ENCODE measurements around the gene SYNGR2. TPM values are rescaled to one million over a fixed set of nuclear protein-coding genes. Genes with fewer than 3 reads are reported as not detected.

The SYNGR2 gene, protein sequence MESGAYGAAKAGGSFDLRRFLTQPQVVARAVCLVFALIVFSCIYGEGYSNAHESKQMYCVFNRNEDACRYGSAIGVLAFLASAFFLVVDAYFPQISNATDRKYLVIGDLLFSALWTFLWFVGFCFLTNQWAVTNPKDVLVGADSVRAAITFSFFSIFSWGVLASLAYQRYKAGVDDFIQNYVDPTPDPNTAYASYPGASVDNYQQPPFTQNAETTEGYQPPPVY
- total RNA-seq: 115 TPM

DNA sequence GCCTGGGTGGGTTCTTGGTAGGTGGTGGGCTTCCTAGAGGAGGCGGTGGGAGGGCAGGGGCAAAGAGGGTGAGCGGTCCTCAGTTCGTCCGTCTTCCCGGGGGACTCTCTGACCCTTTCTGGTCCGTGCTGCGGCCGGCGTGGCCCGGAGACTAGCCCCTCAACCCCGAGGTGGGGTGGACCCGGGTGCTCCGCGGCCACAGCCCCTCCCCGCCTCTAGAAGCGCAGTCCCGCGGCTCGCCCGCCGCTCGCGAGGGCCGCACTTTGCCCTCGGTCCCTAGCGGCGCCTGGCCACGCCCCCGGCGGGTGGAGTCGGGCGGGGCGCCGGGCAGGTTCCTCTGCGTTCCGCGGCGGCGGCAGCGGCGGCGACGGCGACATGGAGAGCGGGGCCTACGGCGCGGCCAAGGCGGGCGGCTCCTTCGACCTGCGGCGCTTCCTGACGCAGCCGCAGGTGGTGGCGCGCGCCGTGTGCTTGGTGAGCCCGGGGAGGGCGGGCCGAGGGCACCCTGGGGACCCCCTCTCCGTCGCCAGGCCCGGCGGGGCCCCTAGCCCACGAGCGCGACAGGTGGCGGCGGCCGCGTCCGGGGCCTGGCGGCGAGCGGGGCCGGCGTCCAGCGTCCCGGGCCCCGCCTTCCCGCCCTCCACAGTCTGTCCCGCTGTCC, at the start of gene SYNGR2:
TSS of gene SYNGR2 (plus strand) at position 340 of the 661 bp plus-strand sequence. CDS start at position 376, 36 bp downstream.
- peaks cover 7 to 30% of the 10 kb centered on the region in 2 donors for H3K4me1 ChIP-seq
- peak within 1 kb of the TSS; percentile 91 to 96 for H3K27ac ChIP-seq
- H3K9me3 ChIP-seq: no peaks in the 10 kb centered on the region
- intact Hi-C loops (cut with DNase I): loop anchor here (1.0 to 2.0 kb wide), 2 partner anchors 19 to 56 kb away; partner anchors contain the start of genes AFMID and TK1
- H3K36me3 ChIP-seq: peaks cover 9 to 12% of the 10 kb centered on the region in 2 donors
- peak within 1 kb of the TSS; percentile 97 for H3K4me3 ChIP-seq
- TF ChIP-seq, protein P1, sequence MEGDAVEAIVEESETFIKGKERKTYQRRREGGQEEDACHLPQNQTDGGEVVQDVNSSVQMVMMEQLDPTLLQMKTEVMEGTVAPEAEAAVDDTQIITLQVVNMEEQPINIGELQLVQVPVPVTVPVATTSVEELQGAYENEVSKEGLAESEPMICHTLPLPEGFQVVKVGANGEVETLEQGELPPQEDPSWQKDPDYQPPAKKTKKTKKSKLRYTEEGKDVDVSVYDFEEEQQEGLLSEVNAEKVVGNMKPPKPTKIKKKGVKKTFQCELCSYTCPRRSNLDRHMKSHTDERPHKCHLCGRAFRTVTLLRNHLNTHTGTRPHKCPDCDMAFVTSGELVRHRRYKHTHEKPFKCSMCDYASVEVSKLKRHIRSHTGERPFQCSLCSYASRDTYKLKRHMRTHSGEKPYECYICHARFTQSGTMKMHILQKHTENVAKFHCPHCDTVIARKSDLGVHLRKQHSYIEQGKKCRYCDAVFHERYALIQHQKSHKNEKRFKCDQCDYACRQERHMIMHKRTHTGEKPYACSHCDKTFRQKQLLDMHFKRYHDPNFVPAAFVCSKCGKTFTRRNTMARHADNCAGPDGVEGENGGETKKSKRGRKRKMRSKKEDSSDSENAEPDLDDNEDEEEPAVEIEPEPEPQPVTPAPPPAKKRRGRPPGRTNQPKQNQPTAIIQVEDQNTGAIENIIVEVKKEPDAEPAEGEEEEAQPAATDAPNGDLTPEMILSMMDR (IDR thresholded peaks at IDR 0.05): peak in 1 of 3 experiments; percentile 12
- peak in 1 of 2 donors; percentile 88 for DNase-seq (ENCODE audit: low spot score in 2 of 2)
- no peaks in the 10 kb centered on the region for H3K27me3 ChIP-seq

DNA sequence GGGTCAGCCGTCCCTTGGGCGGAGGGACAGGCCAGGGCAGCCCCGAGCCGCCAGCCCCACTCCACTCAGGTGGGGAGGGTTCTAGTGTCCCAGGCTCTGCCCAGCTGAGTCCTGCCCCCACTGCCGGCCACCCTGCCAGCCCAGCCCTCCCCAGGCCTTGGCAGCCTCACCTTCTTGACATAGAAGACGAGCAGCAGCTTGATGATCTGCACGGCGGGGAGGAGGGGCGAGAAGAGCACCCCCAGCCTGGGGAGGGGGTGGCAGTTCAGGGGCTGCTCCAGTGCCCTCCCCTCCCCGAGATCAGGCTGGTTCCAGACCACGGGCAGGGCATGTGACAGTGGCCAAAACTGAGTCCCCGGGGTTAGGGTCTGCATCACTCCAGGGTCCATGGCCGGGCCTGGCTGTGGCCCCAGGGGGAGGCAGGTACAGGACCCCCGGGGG, 49.6 kb upstream of the SYNGR2 start:
- TF ChIP-seq, protein P1 (IDR thresholded peaks at IDR 0.05): no peak
- Histone ChIP-seq H3K9me3 (no peaks in the 10 kb centered on the region), H3K36me3 (no peaks in the 10 kb centered on the region), H3K4me1 (no peaks in the 10 kb centered on the region), H3K27ac (no peak overlapping the region), H3K27me3 (no peaks in the 10 kb centered on the region), H3K4me3 (no peak overlapping the region)
- intact Hi-C loops (cut with DNase I): no loop called here
- no peak for DNase-seq (ENCODE audit: low spot score in 2 of 2)

DNA sequence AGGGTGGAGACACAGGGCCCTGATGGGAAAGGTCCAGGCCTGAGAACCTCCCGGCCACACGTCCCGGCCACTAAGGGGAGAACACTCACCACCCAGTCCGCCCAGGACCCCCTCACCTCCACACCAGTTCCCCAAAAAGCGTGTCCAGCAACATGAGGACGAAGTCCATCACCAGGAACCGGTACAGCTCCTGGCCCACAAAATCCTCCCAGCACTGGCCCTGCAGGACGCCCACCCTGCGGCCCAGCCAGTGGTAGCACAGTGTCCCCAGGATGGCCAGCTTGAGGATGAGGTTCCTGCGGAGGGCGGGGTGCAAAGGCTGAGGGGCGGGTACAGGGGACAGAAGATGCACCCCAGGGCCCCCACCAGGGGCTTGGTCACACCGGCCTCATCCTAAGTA, 47.8 kb upstream of the SYNGR2 start:
- intact Hi-C loops (cut with DNase I): no loop called here
- Histone ChIP-seq H3K36me3 (no peaks in the 10 kb centered on the region), H3K27ac (no peak overlapping the region), H3K4me1 (peaks cover 0 to 1% of the 10 kb centered on the region in 2 donors), H3K27me3 (no peaks in the 10 kb centered on the region), H3K9me3 (no peaks in the 10 kb centered on the region), H3K4me3 (no peak overlapping the region)
- TF ChIP-seq, protein P1 (IDR thresholded peaks at IDR 0.05): no peak
- DNase-seq (ENCODE audit: low spot score in 2 of 2): no peak

DNA sequence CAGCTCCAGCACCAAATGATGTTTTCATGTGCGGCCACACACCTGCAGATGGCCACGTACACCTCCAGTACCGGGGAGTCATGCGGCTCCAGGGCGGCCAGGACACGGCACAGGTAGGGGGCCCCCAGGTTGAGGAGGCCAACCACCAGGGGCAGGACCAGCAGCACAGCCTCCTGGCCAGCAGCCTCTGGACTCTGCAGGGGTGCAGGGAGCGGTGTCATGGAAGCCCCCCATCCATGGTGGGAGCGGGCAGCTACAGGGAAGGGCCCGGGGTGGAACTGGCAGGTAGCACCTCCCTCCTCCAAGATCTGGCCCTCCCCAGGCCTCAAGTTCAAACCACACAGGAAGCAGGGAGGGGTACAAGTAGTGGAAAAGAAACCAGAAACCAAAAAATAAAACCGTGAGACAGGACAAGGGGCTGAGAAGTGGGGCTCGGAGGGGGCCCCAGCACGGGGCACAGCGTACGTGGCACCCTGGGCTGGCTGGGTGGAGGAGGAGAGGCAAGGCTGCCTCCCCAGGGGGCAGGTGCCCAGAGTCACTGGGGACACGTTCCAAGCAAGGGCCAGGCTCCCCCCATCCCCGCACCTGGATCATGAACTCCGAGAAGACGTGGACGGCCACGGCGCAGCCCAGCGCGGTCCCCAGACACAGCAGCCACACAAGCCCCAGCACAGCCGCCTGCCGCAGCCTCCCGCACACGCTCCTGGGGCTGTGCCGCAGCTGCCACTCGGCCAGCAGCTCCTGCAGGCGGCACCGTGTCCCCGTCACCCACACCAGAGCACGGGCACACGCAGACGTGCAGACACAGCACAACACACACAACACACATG, 47.2 kb upstream of the SYNGR2 start:
- Histone ChIP-seq H3K4me1 (peaks cover 0 to 6% of the 10 kb centered on the region in 2 donors), H3K36me3 (no peaks in the 10 kb centered on the region), H3K4me3 (no peak overlapping the region), H3K9me3 (no peaks in the 10 kb centered on the region), H3K27me3 (no peaks in the 10 kb centered on the region), H3K27ac (no peak overlapping the region)
- intact Hi-C loops (cut with DNase I): no loop called here
- TF ChIP-seq, protein P1 (IDR thresholded peaks at IDR 0.05): no peak
- no peak for DNase-seq (ENCODE audit: low spot score in 2 of 2)

DNA sequence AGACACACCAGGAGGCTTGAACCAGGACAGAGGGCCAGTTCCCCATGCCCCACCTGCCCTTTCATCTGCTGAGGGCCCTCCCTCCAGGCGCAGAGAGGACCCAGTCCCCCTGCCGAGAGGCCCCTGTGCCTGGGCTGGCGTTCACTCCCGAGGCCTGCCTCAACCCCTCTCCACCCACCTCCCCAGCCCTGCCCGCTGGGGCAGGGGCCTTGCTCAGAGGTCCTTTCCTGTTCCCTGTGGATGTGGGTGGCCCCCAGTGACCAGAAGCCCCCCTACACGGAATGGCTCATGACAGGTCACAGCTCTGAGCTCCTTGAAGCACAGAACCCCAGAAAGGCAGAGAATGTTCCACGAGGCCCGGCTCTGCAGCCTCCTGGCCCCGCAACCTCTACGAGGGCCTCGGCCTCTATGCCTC, 46.6 kb upstream of the SYNGR2 start:
- Histone ChIP-seq H3K9me3 (no peaks in the 10 kb centered on the region), H3K4me3 (no peak overlapping the region), H3K4me1 (peaks cover 0 to 6% of the 10 kb centered on the region in 2 donors), H3K27me3 (no peaks in the 10 kb centered on the region), H3K36me3 (no peaks in the 10 kb centered on the region), H3K27ac (no peak overlapping the region)
- intact Hi-C loops (cut with DNase I): no loop called here
- no peak for DNase-seq (ENCODE audit: low spot score in 2 of 2)
- TF ChIP-seq, protein P1 (IDR thresholded peaks at IDR 0.05): no peak
